WTC11 (cell line): ENCODE results near the gene RARRES2. TPM values are rescaled to one million over a fixed set of nuclear protein-coding genes. Genes with fewer than 3 reads are reported as not detected.

ENCODE experiments used
- ATAC-seq: fragments of 200-7000 bp; cut with Tn5 transposase; 2 replicates; pipeline ENCODE4 v1.10.0; 2021; ENCODE audit warnings: mild to moderate bottlenecking, moderate library complexity
- CTCF ChIA-PET: fragments of 300-600 bp; sonication (Branson Sonifier 250); formaldehyde crosslinking; loops from one replicate; lab custom pipeline; 2021; ENCODE audit warnings: antibody characterized with exemption; lab: Charles Lee
- POLR2A ChIA-PET: fragments of 350-600 bp; sonication (Branson Sonifier 250); formaldehyde crosslinking; loops from one replicate; lab custom pipeline; 2021; ENCODE audit warnings: antibody characterized with exemption; lab: Charles Lee
- DNase-seq: peaks from one replicate; pipeline ENCODE4 v3.0.0; 2021; ENCODE audit warnings: low spot score
- H3K27ac Mint-ChIP-seq: 2 replicates; pipeline ENCODE4 v1.8.0; 2021; ENCODE audit warnings: mixed read lengths
- H3K27me3 Mint-ChIP-seq: 2 replicates; pipeline ENCODE4 v1.8.0; 2021; ENCODE audit warnings: low read depth, mild to moderate bottlenecking, moderate library complexity, mixed read lengths
- H3K36me3 Mint-ChIP-seq: 2 replicates; pipeline ENCODE4 v1.8.0; 2021; ENCODE audit warnings: mixed read lengths
- H3K4me1 Mint-ChIP-seq: 2 replicates; pipeline ENCODE4 v1.8.0; 2022; ENCODE audit warnings: mixed read lengths
- H3K4me3 Mint-ChIP-seq: 2 replicates; pipeline ENCODE4 v1.8.0; 2021; ENCODE audit warnings: mild to moderate bottlenecking, moderate library complexity, mixed read lengths
- H3K9me3 Mint-ChIP-seq: 2 replicates; pipeline ENCODE4 v1.8.0; 2021; ENCODE audit warnings: mixed read lengths
- CBFB ChIP-seq: sonication (generic); formaldehyde crosslinking; IDR thresholded peaks from 2 replicates; pipeline ENCODE4 v1.8.1; 2022; ENCODE audit warnings: mild to moderate bottlenecking, low read depth, missing genetic modification reagents
- E2F4 ChIP-seq: sonication (generic); formaldehyde crosslinking; IDR thresholded peaks from 2 replicates; pipeline ENCODE4 v1.8.1; 2022; ENCODE audit warnings: low read depth, mild to moderate bottlenecking, moderate library complexity, missing genetic modification reagents, borderline replicate concordance
- E2F5 ChIP-seq: sonication (generic); formaldehyde crosslinking; IDR thresholded peaks from 2 replicates; pipeline ENCODE4 v1.8.1; 2022; ENCODE audit warnings: mild to moderate bottlenecking, moderate library complexity, missing genetic modification reagents
- ELF4 ChIP-seq: sonication (generic); formaldehyde crosslinking; IDR thresholded peaks from 2 replicates; pipeline ENCODE4 v1.8.1; 2022; ENCODE audit warnings: low read depth, mild to moderate bottlenecking, moderate library complexity, missing genetic modification reagents
- ETV6 ChIP-seq: sonication (generic); formaldehyde crosslinking; IDR thresholded peaks from 2 replicates; pipeline ENCODE4 v1.8.1; 2022; ENCODE audit warnings: mild to moderate bottlenecking, missing genetic modification reagents
- FOXK1 ChIP-seq: sonication (generic); formaldehyde crosslinking; IDR thresholded peaks from 2 replicates; pipeline ENCODE4 v1.8.0; 2022; ENCODE audit warnings: mild to moderate bottlenecking, moderate library complexity, missing genetic modification reagents
- HMGXB4 ChIP-seq: sonication (generic); formaldehyde crosslinking; IDR thresholded peaks from 2 replicates; pipeline ENCODE4 v1.8.1; 2023; ENCODE audit warnings: mild to moderate bottlenecking, moderate library complexity, missing genetic modification reagents
- JAZF1 ChIP-seq: fragments of 250-450 bp; sonication (Bioruptor Pico); IDR thresholded peaks from 2 replicates; pipeline ENCODE4 v1.9.0; 2021; ENCODE audit warnings: moderate library complexity, mild to moderate bottlenecking, inconsistent platforms
- MXD4 ChIP-seq: fragments of 250-450 bp; sonication (Bioruptor Pico); IDR thresholded peaks from 2 replicates; pipeline ENCODE4 v1.8.0; 2021; ENCODE audit warnings: mild to moderate bottlenecking, moderate library complexity, borderline replicate concordance
- MYBL2 ChIP-seq: sonication (generic); formaldehyde crosslinking; IDR thresholded peaks from 2 replicates; pipeline ENCODE4 v1.8.1; 2023; ENCODE audit warnings: mild to moderate bottlenecking, moderate library complexity, missing genetic modification reagents
- NFATC4 ChIP-seq: fragments of 250-450 bp; sonication (Bioruptor Pico); IDR thresholded peaks from 2 replicates; pipeline ENCODE4 v1.9.0; 2021; ENCODE audit warnings: mild to moderate bottlenecking
- NFYB ChIP-seq: sonication (generic); formaldehyde crosslinking; conservative IDR thresholded peaks from 2 replicates; pipeline ENCODE4 v1.8.0; 2022; ENCODE audit warnings: low read depth, missing genetic modification reagents
- NR1H2 ChIP-seq: sonication (generic); formaldehyde crosslinking; IDR thresholded peaks from 2 replicates; pipeline ENCODE4 v1.9.0; 2021; ENCODE audit warnings: mild to moderate bottlenecking, moderate library complexity, missing genetic modification reagents
- PRRX2 ChIP-seq: fragments of 250-450 bp; sonication (Bioruptor Pico); IDR thresholded peaks from 2 replicates; pipeline ENCODE4 v1.8.0; 2021; ENCODE audit warnings: mild to moderate bottlenecking
- RELA ChIP-seq: sonication (generic); formaldehyde crosslinking; IDR thresholded peaks from 2 replicates; pipeline ENCODE4 v1.8.1; 2022; ENCODE audit warnings: missing genetic modification reagents, mild to moderate bottlenecking, borderline replicate concordance
- SMAD3 ChIP-seq: sonication (generic); formaldehyde crosslinking; IDR thresholded peaks from 2 replicates; pipeline ENCODE4 v1.8.0; 2022; ENCODE audit warnings: missing genetic modification reagents, mild to moderate bottlenecking, borderline replicate concordance
- SP1 ChIP-seq: sonication (generic); formaldehyde crosslinking; conservative IDR thresholded peaks from 2 replicates; pipeline ENCODE4 v1.8.1; 2022; ENCODE audit warnings: missing genetic modification reagents
- TCF7 ChIP-seq: sonication (generic); formaldehyde crosslinking; IDR thresholded peaks from 2 replicates; pipeline ENCODE4 v1.8.0; 2022; ENCODE audit warnings: mild to moderate bottlenecking, low read depth, missing genetic modification reagents, moderate library complexity
- USF1 ChIP-seq: sonication (generic); formaldehyde crosslinking; IDR thresholded peaks from 2 replicates; pipeline ENCODE4 v1.8.0; 2022; ENCODE audit warnings: mild to moderate bottlenecking, missing genetic modification reagents
- ZBTB21 ChIP-seq: sonication (generic); formaldehyde crosslinking; IDR thresholded peaks from 2 replicates; pipeline ENCODE4 v1.8.1; 2023; ENCODE audit warnings: mild to moderate bottlenecking, missing genetic modification reagents, borderline replicate concordance
- ZBTB43 ChIP-seq: sonication (generic); formaldehyde crosslinking; IDR thresholded peaks from 2 replicates; pipeline ENCODE4 v1.8.1; 2023; ENCODE audit warnings: mild to moderate bottlenecking, missing genetic modification reagents
- ZNF416 ChIP-seq: fragments of 250-450 bp; sonication (Bioruptor Pico); IDR thresholded peaks from 2 replicates; pipeline ENCODE4 v1.9.0; 2021; ENCODE audit warnings: mild to moderate bottlenecking, inconsistent platforms
- ZNF423 ChIP-seq: fragments of 250-450 bp; sonication (Bioruptor Pico); IDR thresholded peaks from 2 replicates; pipeline ENCODE4 v2.1.2; 2022; ENCODE audit warnings: mild to moderate bottlenecking, moderate library complexity
- ZNF671 ChIP-seq: fragments of 250-450 bp; sonication (Bioruptor Pico); IDR thresholded peaks from 2 replicates; pipeline ENCODE4 v1.8.0; 2021; ENCODE audit warnings: mild to moderate bottlenecking
- ZSCAN18 ChIP-seq: fragments of 250-450 bp; sonication (Bioruptor Pico); IDR thresholded peaks from 2 replicates; pipeline ENCODE4 v2.1.2; 2022; ENCODE audit warnings: mild to moderate bottlenecking, moderate library complexity
- total RNA-seq: library from RNA; stranded (reverse); gene quantifications from 3 replicates; pipeline ENCODE4 v1.2.3, GENCODE V29; 2021

Gene RARRES2
- total RNA-seq, 1 experiment from 2014 or later, result 230 TPM

- no peak for TF ChIP-seq MXD4 (CRISPR knock-in tag)
- TF ChIP-seq SMAD3 (CRISPR knock-in tag), result no peak
- TF ChIP-seq ETV6 (CRISPR knock-in tag), result no peak; the same call in 1 of the 2 replicates
- TF ChIP-seq HMGXB4, result 0 out of 2 replicates have a peak, but pooled peaks have one; percentile 11
- no peak for TF ChIP-seq ZBTB21 (CRISPR knock-in tag)
- no peak for TF ChIP-seq E2F4 (CRISPR knock-in tag)
Observed at GRCh38 chr7:150379441-150380379, 38.3 kb upstream of the RARRES2 start (continued).

- H3K4me1 Mint-ChIP-seq, result peaks cover 81% of the 10 kb centered on the region
- DNase-seq (peak; percentile 96), ATAC-seq (peak; percentile 72)
- H3K27ac Mint-ChIP-seq, result peak within 1 kb of the TSS; percentile 95
- ChIA-PET POLR2A (interaction anchor here (1.1 to 1.8 kb wide), 4 partner anchors 10 to 44 kb away, joined by 5 to 27 read pairs (median 12); partner anchors contain the start of gene REPIN1), CTCF (interaction anchor here (1.0 to 2.0 kb wide), 8 partner anchors 9 to 49 kb away, joined by 3 to 16 read pairs (median 5); partner anchors contain the start of gene REPIN1)
- peak within 1 kb of the TSS; percentile 87 for H3K4me3 Mint-ChIP-seq
- H3K9me3 Mint-ChIP-seq, result no peaks in the 10 kb centered on the region
- no peaks in the 10 kb centered on the region for H3K27me3 Mint-ChIP-seq
- peaks cover 12% of the 10 kb centered on the region for H3K36me3 Mint-ChIP-seq
- TF ChIP-seq NR1H2, result no peak
- no peak for TF ChIP-seq ZBTB43
- no peak for TF ChIP-seq ZSCAN18 (CRISPR knock-in tag)
- no peak for TF ChIP-seq RELA (CRISPR knock-in tag)
- TF ChIP-seq FOXK1 (CRISPR knock-in tag), result peak; percentile 30; the same call in 1 of the 2 replicates
- TF ChIP-seq NFYB (CRISPR knock-in tag), result peak; percentile 98
- TF ChIP-seq PRRX2, result no peak
- no peak; the same call in 1 of the 2 replicates for TF ChIP-seq MYBL2 (CRISPR knock-in tag)
- TF ChIP-seq ZNF416 (CRISPR knock-in tag), result 0 out of 2 replicates have a peak, but pooled peaks have one; percentile 56
- no peak for TF ChIP-seq JAZF1
- peak; percentile 93 for TF ChIP-seq USF1
- TF ChIP-seq TCF7 (CRISPR knock-in tag), result no peak
- TF ChIP-seq HMGXB4, result 0 out of 2 replicates have a peak, but pooled peaks have one; percentile 11
- peak; percentile 67; the same call in 1 of the 2 replicates for TF ChIP-seq NFATC4 (CRISPR knock-in tag)
- TF ChIP-seq CBFB (CRISPR knock-in tag), result no peak
- no peak for TF ChIP-seq ELF4 (CRISPR knock-in tag)
- 0 out of 2 replicates have a peak, but pooled peaks have one; percentile 19 for TF ChIP-seq E2F5 (CRISPR knock-in tag)
- TF ChIP-seq ZNF423 (CRISPR knock-in tag), result no peak
- no peak for TF ChIP-seq ZNF671
- peak; percentile 72 for TF ChIP-seq SP1 (CRISPR knock-in tag)
Observed at GRCh38 chr7:150378853-150379440, 37.5 kb upstream of the RARRES2 start, which contains the start of gene ZNF775. ZNF775 (plus strand) TSS chr7:150379330; CDS start chr7:150388471, 9,141 bp downstream.
